Measurements from ENCODE around the gene SAE1.

Gene SAE1

GRCh38 chr19:47176071-47176626 is 45.5 kb downstream of the SAE1 start:
- no peaks in the 10 kb centered on the region for H3K9me3 ChIP-seq (replicated peaks in 1 of 2; ENCODE audit: control insufficient read depth in 2 of 2, insufficient read depth in 1 of 2, low read depth in 1 of 2, low read length in 2 of 2)
- H3K4ac ChIP-seq (ENCODE audit: low read length), result no peak overlapping the region
- WGBS, 2 donors (ENCODE audit: extremely low coverage in 2 of 2, insufficient read length in 2 of 2, insufficient replicate concordance in 1 of 2), result no CpG with 5 or more reads among the region's 5 CpGs
- no peak overlapping the region for H3K4me3 ChIP-seq (ENCODE audit: low read length in 2 of 2)
- H2BK12ac ChIP-seq (ENCODE audit: low read length), result no peak overlapping the region
- no peak overlapping the region for H2AK5ac ChIP-seq (ENCODE audit: low read depth, low read length)
- no peak for DNase-seq (ENCODE audit: low spot score)
- no peak overlapping the region for H2BK15ac ChIP-seq (ENCODE audit: low read length)
- no peaks in the 10 kb centered on the region for H3K4me1 ChIP-seq (ENCODE audit: control insufficient read depth in 2 of 2, insufficient read depth in 1 of 2, low read depth in 1 of 2, low read length in 2 of 2)
- no peak overlapping the region for H3K18ac ChIP-seq (ENCODE audit: low read length)
- H3K79me1 ChIP-seq (ENCODE audit: low read depth, low read length), result peaks cover 4% of the 10 kb centered on the region
- no peak overlapping the region for H3K23ac ChIP-seq (ENCODE audit: low read depth, low read length, poor library complexity)
- H3K36me3 ChIP-seq (replicated peaks in 1 of 2; ENCODE audit: control insufficient read depth in 2 of 2, insufficient read depth in 2 of 2, low read length in 2 of 2), result peaks cover 30 to 88% of the 10 kb centered on the region in 2 donors
- no peak overlapping the region for H4K91ac ChIP-seq (ENCODE audit: low read depth, low read length, poor library complexity)
- no peak overlapping the region for H3K14ac ChIP-seq (ENCODE audit: low read length)
- H3K27me3 ChIP-seq (ENCODE audit: control insufficient read depth in 3 of 3, insufficient read depth in 3 of 3, low read depth in 1 of 3, low read length in 3 of 3), result no peaks in the 10 kb centered on the region
- no peak overlapping the region for H4K8ac ChIP-seq (ENCODE audit: low read depth, low read length)
- no peak overlapping the region for H3K9ac ChIP-seq (ENCODE audit: low read depth, low read length, poor library complexity)
- H3K4me2 ChIP-seq (ENCODE audit: insufficient read depth, low read length, poor library complexity, severe bottlenecking), result no peak overlapping the region
- H3K27ac ChIP-seq (replicated peaks; ENCODE audit: low read length), result no peak overlapping the region
- no peak overlapping the region for H2AFZ ChIP-seq (ENCODE audit: low read length)
- no peak overlapping the region for H2BK120ac ChIP-seq (ENCODE audit: low read depth, low read length)
- no peak overlapping the region for H2BK5ac ChIP-seq (ENCODE audit: low read length)

- H3K9ac ChIP-seq (ENCODE audit: low read depth, low read length, poor library complexity), result no peak overlapping the region
- no peaks in the 10 kb centered on the region for H3K9me3 ChIP-seq (replicated peaks in 1 of 2; ENCODE audit: control insufficient read depth in 2 of 2, insufficient read depth in 1 of 2, low read depth in 1 of 2, low read length in 2 of 2)
- H3K14ac ChIP-seq (ENCODE audit: low read length), result no peak overlapping the region
- no CpG with 5 or more reads among the region's 5 CpGs for WGBS, 2 donors (ENCODE audit: extremely low coverage in 2 of 2, insufficient read length in 2 of 2, insufficient replicate concordance in 1 of 2)
- no peak overlapping the region for H2BK120ac ChIP-seq (ENCODE audit: low read depth, low read length)
- H2BK15ac ChIP-seq (ENCODE audit: low read length), result no peak overlapping the region
- no peak overlapping the region for H3K18ac ChIP-seq (ENCODE audit: low read length)
- peaks cover 4% of the 10 kb centered on the region for H3K79me1 ChIP-seq (ENCODE audit: low read depth, low read length)
- H3K4me1 ChIP-seq (ENCODE audit: control insufficient read depth in 2 of 2, insufficient read depth in 1 of 2, low read depth in 1 of 2, low read length in 2 of 2), result no peaks in the 10 kb centered on the region
- H3K27ac ChIP-seq (replicated peaks; ENCODE audit: low read length), result no peak overlapping the region
- H3K4me2 ChIP-seq (ENCODE audit: insufficient read depth, low read length, poor library complexity, severe bottlenecking), result no peak overlapping the region
- no peak overlapping the region for H2BK12ac ChIP-seq (ENCODE audit: low read length)
- no peak overlapping the region for H2AFZ ChIP-seq (ENCODE audit: low read length)
- no peak overlapping the region for H3K23ac ChIP-seq (ENCODE audit: low read depth, low read length, poor library complexity)
- no peak overlapping the region for H2BK5ac ChIP-seq (ENCODE audit: low read length)
- no peaks in the 10 kb centered on the region for H3K27me3 ChIP-seq (ENCODE audit: control insufficient read depth in 3 of 3, insufficient read depth in 3 of 3, low read depth in 1 of 3, low read length in 3 of 3)
- no peak overlapping the region for H2AK5ac ChIP-seq (ENCODE audit: low read depth, low read length)
- H3K36me3 ChIP-seq (replicated peaks in 1 of 2; ENCODE audit: control insufficient read depth in 2 of 2, insufficient read depth in 2 of 2, low read length in 2 of 2), result peaks cover 30 to 88% of the 10 kb centered on the region in 2 donors
- DNase-seq (ENCODE audit: low spot score), result no peak
- H4K91ac ChIP-seq (ENCODE audit: low read depth, low read length, poor library complexity), result no peak overlapping the region
- H3K4me3 ChIP-seq (ENCODE audit: low read length in 2 of 2), result no peak overlapping the region
- no peak overlapping the region for H3K4ac ChIP-seq (ENCODE audit: low read length)
- no peak overlapping the region for H4K8ac ChIP-seq (ENCODE audit: low read depth, low read length)
These were observed 46.0 kb downstream of the SAE1 start for GRCh38 chr19:47176627-47177090.

- peaks cover 7% of the 10 kb centered on the region for H3K79me1 ChIP-seq (ENCODE audit: low read depth, low read length)
- H2BK120ac ChIP-seq (ENCODE audit: low read depth, low read length), result no peak overlapping the region
- no peak overlapping the region for H2AK5ac ChIP-seq (ENCODE audit: low read depth, low read length)
- H3K36me3 ChIP-seq (replicated peaks in 1 of 2; ENCODE audit: control insufficient read depth in 2 of 2, insufficient read depth in 2 of 2, low read length in 2 of 2), result peaks cover 32 to 94% of the 10 kb centered on the region in 2 donors
- no peak overlapping the region for H3K23ac ChIP-seq (ENCODE audit: low read depth, low read length, poor library complexity)
- no peak overlapping the region for H2BK5ac ChIP-seq (ENCODE audit: low read length)
- H3K4ac ChIP-seq (ENCODE audit: low read length), result no peak overlapping the region
- WGBS, 2 donors (ENCODE audit: extremely low coverage in 2 of 2, insufficient read length in 2 of 2, insufficient replicate concordance in 1 of 2), result no CpG with 5 or more reads among the region's 4 CpGs
- no peaks in the 10 kb centered on the region for H3K4me1 ChIP-seq (ENCODE audit: control insufficient read depth in 2 of 2, insufficient read depth in 1 of 2, low read depth in 1 of 2, low read length in 2 of 2)
- no peak overlapping the region for H2BK12ac ChIP-seq (ENCODE audit: low read length)
- no peak overlapping the region for H3K4me3 ChIP-seq (ENCODE audit: low read length in 2 of 2)
- no peak overlapping the region for H3K9ac ChIP-seq (ENCODE audit: low read depth, low read length, poor library complexity)
- H4K91ac ChIP-seq (ENCODE audit: low read depth, low read length, poor library complexity), result no peak overlapping the region
- no peak overlapping the region for H3K27ac ChIP-seq (replicated peaks; ENCODE audit: low read length)
- no peak overlapping the region for H2AFZ ChIP-seq (ENCODE audit: low read length)
- DNase-seq (ENCODE audit: low spot score), result no peak
- H3K4me2 ChIP-seq (ENCODE audit: insufficient read depth, low read length, poor library complexity, severe bottlenecking), result no peak overlapping the region
- no peak overlapping the region for H3K18ac ChIP-seq (ENCODE audit: low read length)
- peaks cover 0 to 2% of the 10 kb centered on the region in 2 donors for H3K9me3 ChIP-seq (replicated peaks in 1 of 2; ENCODE audit: control insufficient read depth in 2 of 2, insufficient read depth in 1 of 2, low read depth in 1 of 2, low read length in 2 of 2)
- H3K27me3 ChIP-seq (ENCODE audit: control insufficient read depth in 3 of 3, insufficient read depth in 3 of 3, low read depth in 1 of 3, low read length in 3 of 3), result no peaks in the 10 kb centered on the region
- H2BK15ac ChIP-seq (ENCODE audit: low read length), result no peak overlapping the region
- no peak overlapping the region for H3K14ac ChIP-seq (ENCODE audit: low read length)
- H4K8ac ChIP-seq (ENCODE audit: low read depth, low read length), result no peak overlapping the region
These were observed 49.1 kb downstream of the SAE1 start for GRCh38 chr19:47179653-47180310.

- Histone ChIP-seq H3K14ac (ENCODE audit: low read length) (no peak overlapping the region), H3K4me2 (ENCODE audit: insufficient read depth, low read length, poor library complexity, severe bottlenecking) (no peak overlapping the region), H3K79me1 (ENCODE audit: low read depth, low read length) (peaks cover 5% of the 10 kb centered on the region), H2AK5ac (ENCODE audit: low read depth, low read length) (no peak overlapping the region), H2AFZ (ENCODE audit: low read length) (no peak overlapping the region), H3K27me3 (ENCODE audit: control insufficient read depth in 3 of 3, insufficient read depth in 3 of 3, low read depth in 1 of 3, low read length in 3 of 3) (no peaks in the 10 kb centered on the region), H3K18ac (ENCODE audit: low read length) (no peak overlapping the region), H3K4ac (ENCODE audit: low read length) (no peak overlapping the region), H3K23ac (ENCODE audit: low read depth, low read length, poor library complexity) (no peak overlapping the region), H3K4me3 (ENCODE audit: low read length in 2 of 2) (no peak overlapping the region), H3K4me1 (ENCODE audit: control insufficient read depth in 2 of 2, insufficient read depth in 1 of 2, low read depth in 1 of 2, low read length in 2 of 2) (peaks cover 0 to under 1% of the 10 kb centered on the region in 2 donors), H3K9me3 (replicated peaks in 1 of 2; ENCODE audit: control insufficient read depth in 2 of 2, insufficient read depth in 1 of 2, low read depth in 1 of 2, low read length in 2 of 2) (peaks cover 0 to 2% of the 10 kb centered on the region in 2 donors), H2BK12ac (ENCODE audit: low read length) (no peak overlapping the region), H4K8ac (ENCODE audit: low read depth, low read length) (no peak overlapping the region), H2BK15ac (ENCODE audit: low read length) (no peak overlapping the region), H3K36me3 (replicated peaks in 1 of 2; ENCODE audit: control insufficient read depth in 2 of 2, insufficient read depth in 2 of 2, low read length in 2 of 2) (peaks cover 20 to 91% of the 10 kb centered on the region in 2 donors), H2BK120ac (ENCODE audit: low read depth, low read length) (no peak overlapping the region), H4K91ac (ENCODE audit: low read depth, low read length, poor library complexity) (no peak overlapping the region), H3K27ac (replicated peaks; ENCODE audit: low read length) (no peak overlapping the region), H3K9ac (ENCODE audit: low read depth, low read length, poor library complexity) (no peak overlapping the region), H2BK5ac (ENCODE audit: low read length) (no peak overlapping the region)
- no peak for DNase-seq (ENCODE audit: low spot score)
- no CpG with 5 or more reads among the region's 2 CpGs for WGBS, 2 donors (ENCODE audit: extremely low coverage in 2 of 2, insufficient read length in 2 of 2, insufficient replicate concordance in 1 of 2)
These were observed 53.0 kb downstream of the SAE1 start for GRCh38 chr19:47183601-47184000.
